Measurements from ENCODE around the gene GABBR2.

The GABBR2 gene

GRCh38 chr9:98242426-98242825, 466.3 kb downstream of the GABBR2 start:
- H3K4me3 ChIP-seq (ENCODE audit: low read length), result no peak overlapping the region
- H4K20me1 ChIP-seq (ENCODE audit: control insufficient read depth, insufficient read depth, low read depth, low read length), result no peaks in the 10 kb centered on the region
- no peak overlapping the region for H3K27ac ChIP-seq (ENCODE audit: low read depth, low read length)
- H3K27me3 ChIP-seq (ENCODE audit: control insufficient read depth, low read length), result no peaks in the 10 kb centered on the region
- no peaks in the 10 kb centered on the region for H3K4me1 ChIP-seq (ENCODE audit: control insufficient read depth, low read length)
- no peaks in the 10 kb centered on the region for H3K9me3 ChIP-seq (ENCODE audit: control insufficient read depth, insufficient read depth, low read length)
- no peaks in the 10 kb centered on the region for H3K79me2 ChIP-seq (ENCODE audit: control insufficient read depth, low read length)
- H3F3A ChIP-seq (ENCODE audit: control insufficient read depth, insufficient read depth), result no peaks in the 10 kb centered on the region
- H3K9me2 ChIP-seq (replicated peaks; ENCODE audit: control insufficient read depth, low read length), result no peaks in the 10 kb centered on the region
- no peak for TF ChIP-seq CTCF (IDR thresholded peaks at IDR 0.05; ENCODE audit: low read depth, low read length, poor library complexity, severe bottlenecking)
- no peak for TF ChIP-seq EZH2phosphoT487 (IDR thresholded peaks at IDR 0.05; ENCODE audit: borderline replicate concordance, low read length)
- H3K4me2 ChIP-seq (ENCODE audit: low read length), result no peak overlapping the region
- no peaks in the 10 kb centered on the region for H3K36me3 ChIP-seq (ENCODE audit: control insufficient read depth, low read length)

- TF ChIP-seq EZH2phosphoT487 (IDR thresholded peaks at IDR 0.05; ENCODE audit: borderline replicate concordance, low read length) (no peak), CTCF (IDR thresholded peaks at IDR 0.05; ENCODE audit: low read depth, low read length, poor library complexity, severe bottlenecking) (no peak)
- no peaks in the 10 kb centered on the region for H3K27me3 ChIP-seq (ENCODE audit: control insufficient read depth, low read length)
- H3K4me1 ChIP-seq (ENCODE audit: control insufficient read depth, low read length), result no peaks in the 10 kb centered on the region
- no peaks in the 10 kb centered on the region for H3K79me2 ChIP-seq (ENCODE audit: control insufficient read depth, low read length)
- H3K4me3 ChIP-seq (ENCODE audit: low read length), result no peak overlapping the region
- H4K20me1 ChIP-seq (ENCODE audit: control insufficient read depth, insufficient read depth, low read depth, low read length), result no peaks in the 10 kb centered on the region
- H3K9me3 ChIP-seq (ENCODE audit: control insufficient read depth, insufficient read depth, low read length), result no peaks in the 10 kb centered on the region
- no peaks in the 10 kb centered on the region for H3K9me2 ChIP-seq (replicated peaks; ENCODE audit: control insufficient read depth, low read length)
- H3K36me3 ChIP-seq (ENCODE audit: control insufficient read depth, low read length), result no peaks in the 10 kb centered on the region
- no peak overlapping the region for H3K27ac ChIP-seq (ENCODE audit: low read depth, low read length)
- no peaks in the 10 kb centered on the region for H3F3A ChIP-seq (ENCODE audit: control insufficient read depth, insufficient read depth)
- no peak overlapping the region for H3K4me2 ChIP-seq (ENCODE audit: low read length)
These were observed 467.1 kb downstream of the GABBR2 start for GRCh38 chr9:98241357-98242300.

- Histone ChIP-seq H3K9me3 (ENCODE audit: control insufficient read depth, insufficient read depth, low read length) (no peaks in the 10 kb centered on the region), H3K4me3 (ENCODE audit: low read length) (no peak overlapping the region), H3F3A (ENCODE audit: control insufficient read depth, insufficient read depth) (no peaks in the 10 kb centered on the region), H3K4me1 (ENCODE audit: control insufficient read depth, low read length) (no peaks in the 10 kb centered on the region), H3K27me3 (ENCODE audit: control insufficient read depth, low read length) (no peaks in the 10 kb centered on the region), H4K20me1 (ENCODE audit: control insufficient read depth, insufficient read depth, low read depth, low read length) (no peaks in the 10 kb centered on the region), H3K4me2 (ENCODE audit: low read length) (no peak overlapping the region), H3K36me3 (ENCODE audit: control insufficient read depth, low read length) (no peaks in the 10 kb centered on the region), H3K9me2 (replicated peaks; ENCODE audit: control insufficient read depth, low read length) (no peaks in the 10 kb centered on the region), H3K79me2 (ENCODE audit: control insufficient read depth, low read length) (no peaks in the 10 kb centered on the region), H3K27ac (ENCODE audit: low read depth, low read length) (no peak overlapping the region)
- TF ChIP-seq EZH2phosphoT487 (IDR thresholded peaks at IDR 0.05; ENCODE audit: borderline replicate concordance, low read length) (no peak), CTCF (IDR thresholded peaks at IDR 0.05; ENCODE audit: low read depth, low read length, poor library complexity, severe bottlenecking) (no peak)
These were observed 468.3 kb downstream of the GABBR2 start for GRCh38 chr9:98240475-98240874.
